ENCODE measurements around the gene TSHZ2. TPM values are rescaled to one million over a fixed set of nuclear protein-coding genes. Genes with fewer than 3 reads are reported as not detected.

The TSHZ2 gene
- total and polyA plus RNA-seq, 2 donors (not counting 1 experiment from before 2014, with no cell fraction given), result 1.00 to 5.7 TPM

DNA sequence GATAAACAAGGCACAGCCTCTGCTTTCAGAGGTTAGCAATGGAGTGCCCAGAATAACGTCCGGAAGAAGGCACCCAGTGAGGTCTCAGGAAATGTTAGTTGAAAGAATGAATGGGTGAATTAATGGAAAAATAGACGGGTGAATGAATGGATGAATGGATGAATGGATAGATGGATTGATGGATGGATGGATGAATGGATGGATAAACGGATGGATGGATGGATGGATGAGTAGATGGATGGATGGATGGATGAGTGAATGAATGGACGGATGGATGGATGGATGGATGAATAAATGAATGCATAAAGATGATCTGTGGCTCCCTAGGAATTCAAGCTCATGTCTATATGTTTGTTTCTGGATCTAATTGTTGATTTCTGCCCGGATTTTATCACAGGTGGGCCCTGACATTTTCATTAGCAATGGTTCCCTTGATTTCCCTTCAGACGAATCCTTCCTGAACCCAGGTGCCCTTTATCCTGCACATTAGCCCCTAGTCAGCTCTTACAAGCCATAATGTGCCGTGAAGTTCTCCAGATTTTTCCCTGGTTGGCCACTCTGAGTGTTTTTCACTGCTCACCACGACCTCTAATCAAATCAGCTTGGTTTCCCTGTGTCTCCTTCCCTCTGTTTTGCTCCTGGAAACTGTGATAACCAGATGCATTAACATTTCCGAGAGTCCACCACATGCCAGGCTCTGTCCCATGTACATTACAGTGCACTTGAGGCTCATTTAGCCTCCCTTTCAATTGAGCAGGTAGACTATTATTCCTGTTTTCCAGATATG is 22.2 kb downstream of the TSHZ2 start:
- Histone ChIP-seq H3K36me3 (replicated peaks in 1 of 2; ENCODE audit: control extremely low read depth in 1 of 2, control insufficient read depth in 1 of 2, extremely low read depth in 1 of 2, insufficient read depth in 2 of 2, low read length in 1 of 2) (no peaks in the 10 kb centered on the region), H2AFZ (ENCODE audit: insufficient read depth, low read depth, low read length, poor library complexity, severe bottlenecking) (no peak overlapping the region), H3K27me3 (replicated peaks in 1 of 4; ENCODE audit: control extremely low read depth in 1 of 4, control insufficient read depth in 3 of 4, insufficient read depth in 4 of 4, low read length in 3 of 4) (no peaks in the 10 kb centered on the region), H3K9me3 (ENCODE audit: control extremely low read depth in 1 of 3, control insufficient read depth in 2 of 3, insufficient read depth in 1 of 3, low read length in 2 of 3) (no peaks in the 10 kb centered on the region), H3K4me2 (replicated peaks; ENCODE audit: low read depth, low read length, poor library complexity, severe bottlenecking) (no peak overlapping the region), H3K79me2 (ENCODE audit: control insufficient read depth, insufficient read depth, low read length) (no peaks in the 10 kb centered on the region), H3K27ac (ENCODE audit: low read length in 2 of 2) (no peak overlapping the region), H4K20me1 (ENCODE audit: control insufficient read depth, insufficient read depth, low read length, poor library complexity, severe bottlenecking) (no peaks in the 10 kb centered on the region), H3K4me3 (ENCODE audit: control extremely low read depth in 1 of 5, extremely low read depth in 1 of 5, insufficient read depth in 1 of 5, low read depth in 2 of 5, low read length in 4 of 5) (no peak overlapping the region), H3K4me1 (ENCODE audit: control insufficient read depth in 2 of 2, insufficient read depth in 2 of 2, low read length in 2 of 2) (no peaks in the 10 kb centered on the region), H3K9ac (ENCODE audit: low read length) (no peak overlapping the region)
- no peak overlapping the region for H3K27ac Mint-ChIP-seq
- DNase-seq, result no peak
- intact Hi-C loops (cut with micrococcal nuclease), result no loop called here
- H3K4me1 Mint-ChIP-seq, result no peaks in the 10 kb centered on the region
- no peak overlapping the region for H3K4me3 Mint-ChIP-seq
- CTCF ChIA-PET, result no interaction called here
- TF ChIP-seq EZH2 (IDR thresholded peaks at IDR 0.05; ENCODE audit: borderline replicate concordance, insufficient read depth, low read depth, low read length, poor library complexity, severe bottlenecking), result no peak
- TF ChIP-seq, protein P1, sequence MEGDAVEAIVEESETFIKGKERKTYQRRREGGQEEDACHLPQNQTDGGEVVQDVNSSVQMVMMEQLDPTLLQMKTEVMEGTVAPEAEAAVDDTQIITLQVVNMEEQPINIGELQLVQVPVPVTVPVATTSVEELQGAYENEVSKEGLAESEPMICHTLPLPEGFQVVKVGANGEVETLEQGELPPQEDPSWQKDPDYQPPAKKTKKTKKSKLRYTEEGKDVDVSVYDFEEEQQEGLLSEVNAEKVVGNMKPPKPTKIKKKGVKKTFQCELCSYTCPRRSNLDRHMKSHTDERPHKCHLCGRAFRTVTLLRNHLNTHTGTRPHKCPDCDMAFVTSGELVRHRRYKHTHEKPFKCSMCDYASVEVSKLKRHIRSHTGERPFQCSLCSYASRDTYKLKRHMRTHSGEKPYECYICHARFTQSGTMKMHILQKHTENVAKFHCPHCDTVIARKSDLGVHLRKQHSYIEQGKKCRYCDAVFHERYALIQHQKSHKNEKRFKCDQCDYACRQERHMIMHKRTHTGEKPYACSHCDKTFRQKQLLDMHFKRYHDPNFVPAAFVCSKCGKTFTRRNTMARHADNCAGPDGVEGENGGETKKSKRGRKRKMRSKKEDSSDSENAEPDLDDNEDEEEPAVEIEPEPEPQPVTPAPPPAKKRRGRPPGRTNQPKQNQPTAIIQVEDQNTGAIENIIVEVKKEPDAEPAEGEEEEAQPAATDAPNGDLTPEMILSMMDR (IDR thresholded peaks at IDR 0.05), result no peak
- H3K27me3 Mint-ChIP-seq, result peaks cover 6% of the 10 kb centered on the region
- no peaks in the 10 kb centered on the region for H3K9me3 Mint-ChIP-seq (ENCODE audit: insufficient read depth)
- 85% methylated on average over 9 of the region's 10 CpGs for WGBS (ENCODE audit: insufficient coverage)
- no peak for ATAC-seq (ENCODE audit: low read depth)
- POLR2A ChIA-PET, result no interaction called here

GRCh38 chr20:52996130-52996529 is 24.0 kb downstream of the TSHZ2 start:
- Histone ChIP-seq H3K27ac (ENCODE audit: low read length in 2 of 2) (no peak overlapping the region), H3K9ac (ENCODE audit: low read length) (no peak overlapping the region), H2AFZ (ENCODE audit: insufficient read depth, low read depth, low read length, poor library complexity, severe bottlenecking) (no peak overlapping the region), H4K20me1 (ENCODE audit: control insufficient read depth, insufficient read depth, low read length, poor library complexity, severe bottlenecking) (no peaks in the 10 kb centered on the region), H3K79me2 (ENCODE audit: control insufficient read depth, insufficient read depth, low read length) (no peaks in the 10 kb centered on the region), H3K27me3 (replicated peaks in 1 of 4; ENCODE audit: control extremely low read depth in 1 of 4, control insufficient read depth in 3 of 4, insufficient read depth in 4 of 4, low read length in 3 of 4) (no peaks in the 10 kb centered on the region), H3K4me1 (ENCODE audit: control insufficient read depth in 2 of 2, insufficient read depth in 2 of 2, low read length in 2 of 2) (peaks cover 6 to 7% of the 10 kb centered on the region in 2 donors), H3K4me3 (ENCODE audit: control extremely low read depth in 1 of 5, extremely low read depth in 1 of 5, insufficient read depth in 1 of 5, low read depth in 2 of 5, low read length in 4 of 5) (no peak overlapping the region), H3K9me3 (ENCODE audit: control extremely low read depth in 1 of 3, control insufficient read depth in 2 of 3, insufficient read depth in 1 of 3, low read length in 2 of 3) (no peaks in the 10 kb centered on the region), H3K4me2 (replicated peaks; ENCODE audit: low read depth, low read length, poor library complexity, severe bottlenecking) (no peak overlapping the region), H3K36me3 (replicated peaks in 1 of 2; ENCODE audit: control extremely low read depth in 1 of 2, control insufficient read depth in 1 of 2, extremely low read depth in 1 of 2, insufficient read depth in 2 of 2, low read length in 1 of 2) (no peaks in the 10 kb centered on the region)
- ATAC-seq (ENCODE audit: low read depth) (no peak), DNase-seq (no peak)
- no peak overlapping the region for H3K27ac Mint-ChIP-seq
- H3K27me3 Mint-ChIP-seq, result peaks cover 6% of the 10 kb centered on the region
- CTCF ChIA-PET, result no interaction called here
- H3K4me3 Mint-ChIP-seq, result no peak overlapping the region
- H3K9me3 Mint-ChIP-seq (ENCODE audit: insufficient read depth), result no peaks in the 10 kb centered on the region
- intact Hi-C loops (cut with micrococcal nuclease), result no loop called here
- no CpG with 5 or more reads among the region's 1 CpG for WGBS (ENCODE audit: insufficient coverage)
- TF ChIP-seq, protein P1 (IDR thresholded peaks at IDR 0.05), result no peak
- no peak for TF ChIP-seq EZH2 (IDR thresholded peaks at IDR 0.05; ENCODE audit: borderline replicate concordance, insufficient read depth, low read depth, low read length, poor library complexity, severe bottlenecking)
- peaks cover 8% of the 10 kb centered on the region for H3K4me1 Mint-ChIP-seq
- POLR2A ChIA-PET, result no interaction called here
